NCI-H128 (cell line): Measurements from ENCODE around the gene COL5A3.
"Not testable (repeated sequence)": the region's sequence is repeated elsewhere in the genome, so short reads cannot be mapped to it uniquely, and the experiment has no call there.

ENCODE experiments used
- DNase-seq: peaks from one replicate; lab custom pipeline; 2025; ENCODE audit not compliant: unreplicated experiment; lab: John Stamatoyannopoulos, UW

COL5A3 gene

DNA sequence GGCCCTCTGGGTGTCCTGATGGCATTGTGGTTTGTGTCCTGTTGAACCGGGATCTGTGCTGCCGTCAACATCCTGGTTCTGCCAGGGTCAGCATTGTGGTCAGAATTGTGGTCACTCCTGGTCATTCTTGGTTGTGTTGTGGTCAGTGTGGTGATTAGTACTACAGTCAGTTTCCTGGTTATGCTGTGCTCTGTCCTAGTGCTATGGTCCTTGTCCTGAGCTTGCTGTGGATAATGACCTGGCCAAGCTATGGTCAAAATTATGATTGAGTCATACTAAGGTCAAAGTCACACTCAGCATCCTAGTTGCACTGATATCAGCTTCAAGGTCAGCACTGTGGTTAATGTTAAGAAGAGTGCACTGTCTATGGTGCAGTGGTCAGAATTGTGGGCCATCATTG lies 69.5 kb downstream of the COL5A3 start:
- no peak for DNase-seq

DNA sequence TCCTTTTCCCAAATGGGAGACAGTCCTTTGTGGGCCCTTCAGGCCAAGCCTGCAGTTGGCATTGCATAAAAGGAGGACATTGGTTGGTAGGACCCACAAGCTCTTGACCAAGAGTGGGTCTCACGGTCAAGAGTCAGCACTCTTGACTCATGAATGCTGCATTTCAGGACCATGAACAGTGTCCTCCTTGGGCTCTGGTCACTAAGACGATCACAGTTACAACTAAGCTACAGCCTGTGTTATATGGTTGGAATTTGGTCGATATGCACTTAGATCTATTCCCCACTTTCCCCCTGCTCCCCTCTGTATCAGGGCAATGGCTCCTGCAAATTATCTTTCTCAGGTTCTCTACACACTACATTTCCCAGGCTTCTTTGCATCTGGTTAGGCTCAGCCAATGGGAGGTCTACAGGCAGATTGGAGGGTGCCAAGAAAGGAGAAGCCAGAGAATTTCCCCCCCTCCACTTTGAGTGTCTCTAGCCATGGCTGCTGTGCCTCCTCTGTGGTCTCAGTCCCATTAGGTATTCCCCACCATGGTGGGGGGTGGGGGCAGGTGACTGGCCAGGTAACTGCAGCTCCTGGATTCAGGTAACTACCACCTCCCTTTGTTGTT lies 70.9 kb downstream of the COL5A3 start:
- no peak for DNase-seq

DNA sequence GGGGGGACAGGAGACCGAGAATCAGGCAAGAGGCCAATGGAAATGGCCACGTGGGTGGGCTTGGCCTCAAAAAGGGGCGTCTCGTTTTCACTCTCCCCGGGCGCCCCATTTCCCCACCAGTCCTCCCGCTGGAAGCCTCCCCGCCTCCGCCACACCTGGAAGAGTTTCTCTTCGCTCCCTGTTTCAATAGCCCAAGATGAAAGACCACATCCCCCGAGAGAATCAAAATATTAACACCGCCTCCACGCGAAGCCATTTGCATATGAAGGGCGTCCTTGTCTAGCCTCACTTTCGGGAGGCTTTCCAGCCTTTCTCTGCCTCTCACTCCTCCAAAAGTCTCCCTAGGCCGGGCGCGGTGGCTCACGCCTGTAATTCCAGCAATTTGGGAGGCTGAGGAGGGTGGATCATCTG lies 73.3 kb downstream of the COL5A3 start:
- no peak for DNase-seq

GRCh38 chr19:9936326-9937000 lies 73.8 kb downstream of the COL5A3 start, which contains the start of gene OLFM2:
Gene OLFM2, minus strand, starts transcription at chr19:9936515. Its CDS starts 149 bp downstream, at chr19:9936366.
- no peak for DNase-seq

DNA sequence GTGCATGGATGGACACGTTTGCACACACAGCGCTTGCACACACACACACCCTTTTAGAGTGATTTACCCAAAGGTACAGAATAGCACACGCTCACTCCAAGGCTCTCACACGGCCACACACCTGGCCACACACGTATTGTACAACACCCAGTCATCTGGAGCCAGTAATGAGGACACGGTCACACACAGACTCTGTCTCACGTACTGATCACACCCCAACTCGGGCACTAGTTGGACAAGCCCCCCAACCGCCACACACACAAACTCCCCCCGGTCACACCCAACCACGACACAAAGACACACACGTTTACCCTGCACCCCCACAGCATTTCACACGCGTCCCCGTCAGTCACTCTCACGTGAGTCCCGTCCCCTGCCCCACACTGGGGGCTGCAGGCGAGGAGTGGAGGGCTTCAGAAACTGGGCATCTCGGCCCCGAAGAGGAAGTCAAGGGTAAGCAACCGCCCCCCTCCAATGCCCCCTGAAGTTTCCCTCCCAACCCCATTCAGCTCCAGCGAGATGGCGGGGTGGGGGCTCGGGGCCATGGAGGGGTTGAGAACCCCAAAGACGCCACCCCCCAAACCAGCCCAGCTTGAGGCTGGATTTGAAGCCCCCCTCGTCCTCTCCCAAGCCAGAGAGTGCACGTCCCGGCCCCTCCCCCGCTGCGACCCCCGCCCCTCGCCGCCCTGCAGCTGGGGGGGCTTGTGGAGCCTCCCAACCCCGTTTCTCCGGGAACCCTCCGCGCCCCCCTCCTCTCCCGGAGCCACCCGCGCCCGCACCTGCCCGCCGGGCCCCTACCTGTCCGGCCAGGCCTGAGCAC lies 74.6 kb downstream of the COL5A3 start:
- no peak for DNase-seq

DNA sequence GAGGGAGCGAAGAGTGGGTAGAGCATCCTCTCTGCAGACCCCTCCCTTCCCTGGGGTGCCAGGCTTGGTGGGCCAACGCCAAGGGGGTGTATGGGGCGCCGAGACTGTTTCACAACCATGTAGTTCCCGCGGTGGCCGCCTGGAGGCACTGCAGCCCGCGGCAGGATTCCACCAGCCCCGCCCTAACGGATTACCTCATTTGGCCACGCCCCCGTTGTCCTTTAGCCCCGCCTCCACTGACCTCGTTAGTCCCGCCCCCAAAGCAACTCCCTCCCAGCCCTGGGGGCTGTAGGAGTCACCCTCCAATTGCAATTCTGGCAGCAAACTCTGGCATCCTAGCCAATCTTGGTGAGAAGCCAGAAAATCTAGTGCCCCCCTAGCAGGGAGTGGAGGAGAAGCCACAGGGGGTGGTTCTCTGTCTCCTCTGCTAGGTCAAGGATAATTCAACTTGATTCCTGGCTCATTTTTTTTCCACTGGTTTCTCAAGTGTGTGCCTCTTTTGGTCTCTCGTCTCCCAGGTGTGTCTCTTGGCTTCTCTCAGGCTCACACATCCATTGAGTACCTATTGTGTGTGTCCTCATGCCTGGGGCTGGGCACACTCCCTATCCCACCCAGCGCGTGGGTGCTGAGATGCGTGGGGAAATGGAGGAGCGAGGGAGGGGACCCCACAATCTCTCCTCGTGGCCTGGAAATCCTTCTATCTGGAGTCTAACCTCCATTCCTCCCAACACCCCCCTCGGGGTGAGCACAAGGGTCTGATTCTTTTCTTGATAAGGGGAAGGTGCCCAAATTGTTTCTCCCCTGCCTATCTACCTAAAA lies 76.0 kb downstream of the COL5A3 start:
- no peak for DNase-seq

DNA sequence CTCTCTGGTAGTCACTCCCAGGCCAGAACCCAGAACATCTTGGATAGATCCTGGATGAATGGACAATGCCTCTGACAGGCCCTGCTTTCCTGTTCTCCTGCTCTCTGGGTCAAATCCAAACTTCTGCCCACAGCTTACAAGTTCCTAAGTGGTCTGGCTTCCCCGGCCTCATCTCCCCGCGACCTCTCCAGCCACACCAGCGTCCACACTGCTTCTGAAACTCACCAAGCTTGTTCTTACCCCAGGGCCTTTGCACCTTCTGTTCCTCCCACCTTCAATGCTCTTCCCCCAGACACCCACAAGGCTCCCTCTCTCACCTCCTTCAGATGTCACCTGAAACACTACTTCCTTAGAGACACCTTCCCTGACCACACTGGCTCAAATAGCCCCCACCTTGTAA lies 77.5 kb downstream of the COL5A3 start:
- DNase-seq = no peak

- no peak for DNase-seq
These were observed 78.7 kb downstream of the COL5A3 start for GRCh38 chr19:9931629-9932028.

- DNase-seq = no peak
These were observed 86.9 kb downstream of the COL5A3 start for GRCh38 chr19:9923440-9923839.

DNA sequence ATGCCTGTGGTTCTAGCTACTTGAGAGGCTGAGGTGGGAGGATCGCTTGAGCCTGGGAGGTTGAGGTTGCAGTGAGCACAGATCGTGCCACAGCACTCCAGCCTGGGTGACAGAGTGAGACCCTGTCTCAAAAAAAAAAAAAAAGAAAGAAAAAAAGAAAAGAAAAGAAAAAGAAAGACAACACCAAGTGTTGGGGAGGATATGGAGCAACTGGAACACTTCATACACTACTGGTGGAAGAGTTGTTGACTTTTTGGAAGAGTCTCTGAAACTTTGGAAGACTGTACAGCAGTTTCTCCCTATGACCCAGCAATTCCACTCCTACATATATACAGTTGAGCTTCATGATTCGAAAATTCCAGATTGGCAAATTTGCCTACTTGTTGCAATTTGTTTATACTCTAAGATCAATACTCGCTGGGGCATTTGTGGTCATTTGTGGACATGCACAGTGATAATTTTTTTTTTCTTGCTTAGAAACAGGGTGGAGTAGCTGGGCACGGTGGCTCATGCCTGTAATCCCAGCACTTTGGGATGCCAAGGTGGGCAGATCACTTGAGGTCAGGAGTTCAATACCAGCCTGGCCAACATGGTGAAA lies 87.4 kb downstream of the COL5A3 start:
- DNase-seq = not testable (repeated sequence)

DNA sequence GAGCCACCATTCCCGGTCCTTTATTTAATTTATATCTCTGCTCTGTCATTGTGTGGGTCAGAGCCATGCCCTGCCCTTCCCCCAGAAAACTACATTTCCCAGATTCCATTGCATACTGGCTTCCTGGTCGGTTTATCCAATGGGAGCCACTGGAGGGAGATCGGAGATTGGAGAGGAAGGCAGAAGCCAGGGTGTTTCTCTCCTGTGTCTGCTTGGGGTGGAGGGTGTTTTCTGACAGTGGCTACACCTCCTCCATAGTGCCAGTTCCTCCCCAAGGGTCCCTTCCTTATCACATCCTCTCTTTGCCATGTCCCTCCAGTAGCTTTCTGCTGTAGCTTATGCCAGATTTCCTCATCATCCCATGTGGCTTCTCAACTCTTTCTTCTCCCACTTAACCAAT lies 93.0 kb downstream of the COL5A3 start:
- no peak for DNase-seq

DNA sequence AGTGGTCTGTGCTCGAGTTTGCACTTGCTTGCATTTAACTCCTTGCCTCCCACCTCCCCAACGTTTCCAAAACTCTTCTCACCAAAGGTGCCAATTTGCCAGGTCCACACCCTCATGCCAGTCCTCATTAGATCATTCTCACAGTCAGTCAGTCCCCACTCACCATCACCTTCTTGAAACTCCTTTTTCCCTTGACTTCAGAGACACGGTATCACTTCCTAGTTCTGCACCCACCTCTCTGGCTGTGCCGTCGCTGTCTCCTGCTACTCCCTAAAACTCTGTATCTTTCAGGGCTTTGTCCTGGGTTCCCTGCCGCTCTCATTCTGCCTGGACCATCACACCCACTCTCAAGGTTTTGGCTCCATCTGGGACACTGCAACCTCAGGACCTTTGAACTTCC lies 93.6 kb downstream of the COL5A3 start:
- DNase-seq = no peak

DNA sequence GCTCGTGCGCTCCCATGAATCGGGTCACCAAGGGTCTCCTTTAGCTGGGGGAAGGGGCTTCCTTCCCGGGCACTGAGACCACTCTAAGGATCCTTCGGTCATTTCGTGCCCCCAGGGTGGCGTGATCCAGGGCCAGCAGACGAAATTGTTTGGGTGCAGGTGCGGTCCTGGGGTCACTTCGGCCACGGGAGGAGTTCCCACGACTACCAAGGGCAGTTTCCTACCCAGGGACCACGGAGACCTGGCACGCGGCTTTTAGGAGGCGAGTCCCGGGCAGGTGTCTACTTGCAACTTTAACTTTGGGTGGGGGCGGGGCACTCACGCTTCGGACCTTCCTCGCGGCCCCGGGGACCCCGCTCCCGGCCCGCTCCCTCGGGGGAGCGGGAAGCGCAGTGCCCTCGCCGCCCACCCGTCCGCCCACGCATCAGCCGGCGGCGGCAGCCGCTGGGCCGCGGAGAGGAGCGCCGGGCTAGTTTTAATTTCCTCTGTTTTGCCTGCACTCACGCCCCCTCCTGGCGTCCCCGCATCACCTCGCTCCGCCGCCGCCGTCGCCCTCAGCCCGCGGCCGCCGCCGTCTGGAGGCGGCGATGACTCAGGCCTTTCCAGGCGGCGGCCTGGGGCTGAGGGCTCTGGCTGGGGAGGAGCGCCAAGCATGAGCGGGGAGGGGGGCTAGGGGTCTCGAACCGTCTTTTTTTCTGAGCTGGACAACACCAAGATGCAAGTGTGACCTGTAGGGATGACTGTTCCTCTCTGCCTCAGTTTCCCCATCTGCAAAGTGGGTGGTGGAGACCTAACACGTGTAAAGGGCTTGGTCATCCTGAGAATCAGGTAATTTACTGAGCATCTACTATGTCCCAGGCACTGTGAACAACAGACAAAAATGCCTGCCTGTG lies 95.7 kb downstream of the COL5A3 start:
- DNase-seq = no peak

DNA sequence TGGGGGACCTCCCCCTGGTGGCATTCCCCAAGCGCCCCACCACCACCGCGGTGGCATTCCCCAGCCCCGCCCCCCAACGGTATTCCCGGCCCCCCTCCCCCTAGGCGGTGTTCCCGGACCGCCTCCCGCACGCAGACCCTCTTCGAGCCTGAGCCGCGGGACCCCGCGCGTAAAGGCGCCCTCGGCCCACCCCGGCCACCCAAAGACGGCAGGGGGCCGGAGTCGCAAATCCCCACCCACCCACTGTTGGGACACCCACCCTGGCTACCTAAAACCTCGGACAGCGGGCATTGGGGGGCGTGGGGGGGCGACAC lies 96.3 kb downstream of the COL5A3 start:
- DNase-seq = no peak

GRCh38 chr19:9913237-9914000 lies 96.9 kb downstream of the COL5A3 start:
- no peak for DNase-seq

GRCh38 chr19:9912551-9913236 lies 97.6 kb downstream of the COL5A3 start:
- no peak for DNase-seq

DNA sequence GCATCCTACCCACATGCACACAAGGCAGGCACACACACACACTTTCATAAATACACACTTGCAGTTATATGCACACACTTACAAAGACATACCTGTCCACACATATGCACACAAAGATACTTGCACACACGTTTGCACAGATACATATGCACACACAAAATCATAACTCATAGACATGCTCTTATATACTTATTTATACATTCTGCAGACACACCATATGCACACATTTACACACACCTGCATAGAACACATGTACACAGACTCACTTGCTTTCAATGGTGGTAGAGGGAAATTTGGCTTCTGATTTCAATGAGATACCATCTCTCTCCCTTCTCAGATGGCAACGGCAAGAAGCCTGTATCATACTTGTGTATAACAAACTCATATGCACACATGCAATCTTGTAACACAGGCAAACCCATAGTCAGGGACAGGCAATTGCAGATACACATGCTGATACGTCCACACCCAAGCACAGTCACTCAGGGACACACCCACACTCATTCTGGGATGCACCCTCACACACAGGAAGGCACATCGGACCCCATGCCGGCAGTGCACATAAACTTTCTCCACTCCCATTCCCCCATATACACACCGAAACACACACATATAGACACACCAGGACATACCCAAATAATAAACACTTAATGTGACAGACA lies 98.6 kb downstream of the COL5A3 start:
- DNase-seq = no peak

- no peak for DNase-seq
These were observed 99.7 kb downstream of the COL5A3 start for GRCh38 chr19:9910625-9911024.
